ENCODE results near the gene F12.
"Not testable (repeated sequence)": the region's sequence is repeated elsewhere in the genome, so short reads cannot be mapped to it uniquely, and the experiment has no call there.

- not testable (repeated sequence) for TF ChIP-seq POLR2A (IDR thresholded peaks at IDR 0.05); CTCF (IDR thresholded peaks at IDR 0.05); EP300 (IDR thresholded peaks at IDR 0.05; ENCODE audit: low read depth); POLR2AphosphoS5 (IDR thresholded peaks at IDR 0.05)
These were observed 11.1 kb upstream of the F12 start for GRCh38 chr5:177420472-177420871.

All from transverse colon (tissue), 4 donors.